GM18498 (cell line): ENCODE measurements around the gene PCDHGC3.

ENCODE experiments used
- ATAC-seq: cut with Tn5 transposase; IDR thresholded peaks from one replicate; pipeline ENCODE4 v1.9.1; 2021; ENCODE audit warnings: mild to moderate bottlenecking, moderate library complexity; ENCODE audit not compliant: unreplicated experiment

Gene PCDHGC3

GRCh38 chr5:141484641-141485311 is 9.0 kb downstream of the PCDHGC3 start, which contains the start of gene PCDHGC4:
PCDHGC4 (plus strand) TSS chr5:141485030; CDS start chr5:141485174, 144 bp downstream.
- no peak for ATAC-seq

- no peak for ATAC-seq
Observed at GRCh38 chr5:141485321-141486055, 9.7 kb downstream of the PCDHGC3 start.

GRCh38 chr5:141486091-141486490 is 10.3 kb downstream of the PCDHGC3 start:
- ATAC-seq: no peak

- no peak for ATAC-seq
Observed at GRCh38 chr5:141487131-141487530, 11.4 kb downstream of the PCDHGC3 start.

GRCh38 chr5:141488591-141489561 is 13.1 kb downstream of the PCDHGC3 start, which contains the start of gene PCDHGC5:
PCDHGC5 (plus strand) TSS chr5:141489081; CDS start chr5:141489241, 160 bp downstream.
- no peak for ATAC-seq

- no peak for ATAC-seq
Observed at GRCh38 chr5:141489841-141490240, 14.1 kb downstream of the PCDHGC3 start.

GRCh38 chr5:141490271-141490670 is 14.5 kb downstream of the PCDHGC3 start:
- ATAC-seq: no peak

- no peak for ATAC-seq
Observed at GRCh38 chr5:141490771-141491170, 15.0 kb downstream of the PCDHGC3 start.

GRCh38 chr5:141491323-141492167 is 15.8 kb downstream of the PCDHGC3 start:
- ATAC-seq: no peak

- no peak for ATAC-seq
Observed at GRCh38 chr5:141492168-141492885, 16.6 kb downstream of the PCDHGC3 start.

GRCh38 chr5:141493500-141494422 is 18.0 kb downstream of the PCDHGC3 start:
- ATAC-seq: no peak

- ATAC-seq: no peak
Observed at GRCh38 chr5:141494761-141495452, 19.1 kb downstream of the PCDHGC3 start.

GRCh38 chr5:141495453-141495811 is 19.7 kb downstream of the PCDHGC3 start:
- ATAC-seq: no peak

- ATAC-seq: no peak
Observed at GRCh38 chr5:141496038-141496437, 20.3 kb downstream of the PCDHGC3 start.

GRCh38 chr5:141501761-141502160 is 26.0 kb downstream of the PCDHGC3 start:
- ATAC-seq: no peak

GRCh38 chr5:141503681-141504080 is 27.9 kb downstream of the PCDHGC3 start:
- ATAC-seq: no peak

- ATAC-seq: no peak
Observed at GRCh38 chr5:141504216-141504615, 28.4 kb downstream of the PCDHGC3 start.
